PC-3 (cell line): ENCODE results near the gene ITGA1. TPM values are rescaled to one million over a fixed set of nuclear protein-coding genes. Genes with fewer than 3 reads are reported as not detected.

Source experiments
- ATAC-seq: fragments of 200-7000 bp; cut with Tn5 transposase; 2 replicates; pipeline ENCODE4 v1.9.1; 2020; ENCODE audit warnings: mild to moderate bottlenecking, moderate library complexity
- BruUV-seq: library from RNA; stranded (reverse); fragments of 400-500 nt; replicated peaks from 2 replicates; lab custom pipeline; 2021; lab: Mats Ljungman, UMichigan
- CTCF ChIA-PET: fragments of 300-600 bp; sonication (Branson Sonifier 250); formaldehyde crosslinking; loops from one replicate; lab custom pipeline; 2022; ENCODE audit warnings: antibody characterized with exemption; lab: Charles Lee
- POLR2A ChIA-PET: fragments of 300-600 bp; sonication (Branson Sonifier 250); formaldehyde crosslinking; loops from one replicate; lab custom pipeline; 2022; ENCODE audit warnings: antibody characterized with exemption; ENCODE audit not compliant: unreplicated experiment; lab: Charles Lee
- DNase-seq: peaks from one replicate; pipeline ENCODE4 v3.0.0-alpha.2; 2015
- H2AFZ ChIP-seq: fragments of 300-600 bp; sonication (generic); 2 replicates; pipeline ENCODE4 v1.6.0; 2016; ENCODE audit warnings: antibody characterized with exemption, low read length
- H3F3A ChIP-seq: fragments of 300-600 bp; sonication (generic); one replicate; pipeline ENCODE4 v1.6.0; 2017; ENCODE audit warnings: antibody characterized with exemption, low read length, control low read depth, mild to moderate bottlenecking; ENCODE audit not compliant: unreplicated experiment
- H3K27ac ChIP-seq: fragments of 300-600 bp; sonication (generic); 2 replicates; pipeline ENCODE4 v1.5.1; 2016; ENCODE audit warnings: mild to moderate bottlenecking, low read length
- H3K27me3 ChIP-seq: fragments of 300-600 bp; sonication (generic); 2 replicates; pipeline ENCODE4 v1.6.1; 2016; ENCODE audit warnings: low read length, mixed read lengths
- H3K36me3 ChIP-seq: fragments of 300-600 bp; sonication (generic); 2 replicates; pipeline ENCODE4 v1.6.1; 2016; ENCODE audit warnings: low read depth, mixed run types, low read length, mixed read lengths
- H3K4me1 ChIP-seq: fragments of 300-600 bp; sonication (generic); 2 replicates; pipeline ENCODE4 v1.5.1; 2016; ENCODE audit warnings: low read length; ENCODE audit not compliant: insufficient read depth
- H3K4me2 ChIP-seq: fragments of 300-600 bp; sonication (generic); 2 replicates; pipeline ENCODE4 v1.6.0; 2016; ENCODE audit warnings: low read length
- H3K4me3 ChIP-seq: fragments of 300-600 bp; sonication (generic); 2 replicates; pipeline ENCODE4 v1.5.1; 2016; ENCODE audit warnings: mild to moderate bottlenecking, low read length, mixed read lengths
- H3K79me2 ChIP-seq: fragments of 300-600 bp; sonication (generic); 2 replicates; pipeline ENCODE4 v1.6.1; 2017; ENCODE audit warnings: low read length, mixed read lengths
- H3K9ac ChIP-seq: fragments of 300-600 bp; sonication (generic); 2 replicates; pipeline ENCODE4 v1.6.0; 2016; ENCODE audit warnings: mild to moderate bottlenecking, low read length
- H3K9me2 ChIP-seq: fragments of 300-600 bp; sonication (generic); replicated peaks from 2 replicates; pipeline ENCODE4 v1.6.1; 2016; ENCODE audit warnings: mixed run types, low read length, mixed read lengths
- H3K9me3 ChIP-seq: fragments of 300-600 bp; sonication (generic); 2 replicates; pipeline ENCODE4 v1.6.1; 2016; ENCODE audit warnings: low read length, mixed read lengths
- H4K20me1 ChIP-seq: fragments of 300-600 bp; sonication (generic); 2 replicates; pipeline ENCODE4 v1.6.1; 2016; ENCODE audit warnings: low read length, mixed read lengths
- CTCF ChIP-seq: fragments of 300-600 bp; sonication (generic); conservative IDR thresholded peaks from 2 replicates; pipeline ENCODE4 v1.5.1; 2017; ENCODE audit warnings: antibody characterized with exemption, low read depth, mild to moderate bottlenecking, low read length
- EZH2 ChIP-seq: fragments of 300-600 bp; sonication (generic); IDR thresholded peaks from one replicate; pipeline ENCODE4 v1.6.1; 2017; ENCODE audit warnings: antibody characterized with exemption, mild to moderate bottlenecking, low read length; ENCODE audit not compliant: unreplicated experiment
- EZH2phosphoT487 ChIP-seq: fragments of 300-600 bp; sonication (generic); IDR thresholded peaks from 2 replicates; pipeline ENCODE4 v1.6.1; 2018; ENCODE audit warnings: mild to moderate bottlenecking, antibody characterized with exemption, low read length, borderline replicate concordance
- intact Hi-C: fragments of 100-400 bp; cut with micrococcal nuclease; formaldehyde crosslinking; loops from 2 replicates; pipeline ENCODE4 v1.9.0; 2023
- total RNA-seq: library from RNA; depleted of rRNA; stranded (reverse); fragments of >200 nt; gene quantifications from 2 replicates; pipeline ENCODE4 v1.2.3, GENCODE V29; 2014

Gene ITGA1
- total RNA-seq, 1 experiment from 2014 or later = 4.7 TPM

- ATAC-seq (no peak), DNase-seq (no peak)
- H3K4me1 ChIP-seq = peaks cover 40% of the 10 kb centered on the region
- no peaks in the 10 kb centered on the region for H3K9me3 ChIP-seq
- H3K9me2 ChIP-seq = no peaks in the 10 kb centered on the region
- H3K4me3 ChIP-seq = no peak overlapping the region
- ChIA-PET POLR2A (no interaction called here), CTCF (no interaction called here)
- H3K9ac ChIP-seq = no peak overlapping the region
- H2AFZ ChIP-seq = no peak overlapping the region
- peaks cover 97% of the 10 kb centered on the region for H3K79me2 ChIP-seq
- H3K27ac ChIP-seq = no peak overlapping the region
- H3K36me3 ChIP-seq = peaks cover 54% of the 10 kb centered on the region
- H3F3A ChIP-seq = peaks cover 6% of the 10 kb centered on the region
- H3K4me2 ChIP-seq = no peak overlapping the region
- peaks cover 36% of the 10 kb centered on the region for H4K20me1 ChIP-seq
- H3K27me3 ChIP-seq = no peaks in the 10 kb centered on the region
- intact Hi-C loops = no loop called here
- no TSS peak for BruUV-seq
- no peak for TF ChIP-seq EZH2phosphoT487
- no peak for TF ChIP-seq CTCF
- TF ChIP-seq EZH2 = no peak
Observed at GRCh38 chr5:52999344-52999949, 211.7 kb downstream of the ITGA1 start.

DNA sequence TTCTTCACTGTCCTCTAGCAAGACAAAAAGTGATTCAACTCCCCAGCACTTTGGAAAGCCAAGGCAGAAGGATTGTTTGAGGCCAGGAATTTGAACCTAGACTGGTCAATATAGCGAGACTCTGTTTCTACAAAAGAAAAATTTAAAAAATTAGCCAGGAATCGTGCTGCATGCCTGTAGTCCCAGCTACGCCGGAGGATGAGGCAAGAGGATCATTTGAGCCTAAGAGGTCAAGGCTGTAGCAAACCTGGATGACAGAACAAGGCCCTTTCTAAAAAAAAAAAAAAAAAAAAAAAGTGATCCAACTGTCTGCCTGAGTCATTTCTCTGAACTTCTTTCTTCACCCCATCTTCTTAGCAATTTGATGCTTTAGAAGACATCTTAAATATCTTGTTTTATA is 213.8 kb downstream of the ITGA1 start:
- no peak for ATAC-seq
- TF ChIP-seq EZH2phosphoT487 (no peak), CTCF (no peak), EZH2 (no peak)
- intact Hi-C loops = no loop called here
- H3K4me1 ChIP-seq = peaks cover 47% of the 10 kb centered on the region
- H3K9me3 ChIP-seq = no peaks in the 10 kb centered on the region
- peaks cover 7% of the 10 kb centered on the region for H3F3A ChIP-seq
- peaks cover 94% of the 10 kb centered on the region for H3K79me2 ChIP-seq
- peaks cover 19% of the 10 kb centered on the region; the same call in 1 of the 2 replicates for H4K20me1 ChIP-seq
- H3K9me2 ChIP-seq = no peaks in the 10 kb centered on the region
- no peak overlapping the region for H3K27ac ChIP-seq
- DNase-seq = no peak
- H3K4me3 ChIP-seq = no peak overlapping the region
- peaks cover 52% of the 10 kb centered on the region for H3K36me3 ChIP-seq
- no peak overlapping the region for H3K9ac ChIP-seq
- no peaks in the 10 kb centered on the region for H3K27me3 ChIP-seq
- ChIA-PET CTCF (no interaction called here), POLR2A (no interaction called here)
- no peak overlapping the region for H3K4me2 ChIP-seq
- no peak overlapping the region for H2AFZ ChIP-seq
- BruUV-seq = no TSS peak

- no peak for DNase-seq
- Histone ChIP-seq H3K9me2 (no peaks in the 10 kb centered on the region), H3K27me3 (no peaks in the 10 kb centered on the region), H3K27ac (no peak overlapping the region), H3K9me3 (no peaks in the 10 kb centered on the region), H3K4me3 (no peak overlapping the region), H4K20me1 (peaks cover 9% of the 10 kb centered on the region; the same call in 1 of the 2 replicates), H3K4me2 (no peak overlapping the region), H3K9ac (no peak overlapping the region), H3F3A (peaks cover 7% of the 10 kb centered on the region), H3K36me3 (peaks cover 49% of the 10 kb centered on the region), H2AFZ (no peak overlapping the region), H3K4me1 (peaks cover 49% of the 10 kb centered on the region), H3K79me2 (peaks cover 92% of the 10 kb centered on the region)
- POLR2A ChIA-PET = no interaction called here
- TF ChIP-seq EZH2 = no peak
- no peak for TF ChIP-seq CTCF
- TF ChIP-seq EZH2phosphoT487 = no peak
- no peak for ATAC-seq
- intact Hi-C loops = no loop called here
- CTCF ChIA-PET = no interaction called here
- no TSS peak for BruUV-seq
Observed at GRCh38 chr5:53002491-53002890, 214.8 kb downstream of the ITGA1 start.
